ENCODE results near the gene CDH4.

GRCh38 chr20:61613917-61614705 is 362.1 kb downstream of the CDH4 start:
- TF ChIP-seq ATF3 (IDR thresholded peaks at IDR 0.05) (no peak), ATF3 (CRISPR knock-in tag; conservative IDR thresholded peaks at IDR 0.05) (no peak), TARDBP (IDR thresholded peaks at IDR 0.05) (no peak), ETV6 (IDR thresholded peaks at IDR 0.05; ENCODE audit: borderline replicate concordance in 1 of 2, low read depth in 2 of 2, low read length in 1 of 2) (no peak), ETV6 (CRISPR knock-in tag; IDR thresholded peaks at IDR 0.05; ENCODE audit: borderline replicate concordance) (no peak), ARID2 (IDR thresholded peaks at IDR 0.05) (no peak), YY1 (IDR thresholded peaks at IDR 0.05; ENCODE audit: borderline replicate concordance in 1 of 3, control insufficient read depth in 1 of 3, extremely low read depth in 1 of 3, insufficient read depth in 3 of 3, insufficient read length in 1 of 3, insufficient replicate concordance in 2 of 3, low read depth in 1 of 3, low read length in 2 of 3) (no peak), MEF2A (IDR thresholded peaks at IDR 0.05; ENCODE audit: control insufficient read depth, low read depth, low read length) (no peak), BACH1 (tag; IDR thresholded peaks at IDR 0.05) (no peak), ZNF717 (CRISPR knock-in tag; IDR thresholded peaks at IDR 0.05) (no peak), RAD21 (CRISPR knock-in tag; conservative IDR thresholded peaks at IDR 0.05 in 1 of 2, IDR thresholded peaks at IDR 0.05 in 1 of 2) (no peak), FOXA1 (IDR thresholded peaks at IDR 0.05; ENCODE audit: borderline replicate concordance) (no peak), CTCF (IDR thresholded peaks at IDR 0.05 in 2 of 3, conservative IDR thresholded peaks at IDR 0.05 in 1 of 3; ENCODE audit: insufficient read depth in 2 of 3, low read depth in 1 of 3, low read length in 3 of 3) (no peak), RBM15 (IDR thresholded peaks at IDR 0.05; ENCODE audit: insufficient read depth, low read length) (no peak), SIRT6 (IDR thresholded peaks at IDR 0.05; ENCODE audit: low read depth, low read length) (no peak)
